SK-N-SH treated with all-trans-retinoic acid at 6 μM for 48 hours (cell line): ENCODE results near the gene CLTCL1.
"Not testable (repeated sequence)": the region's sequence is repeated elsewhere in the genome, so short reads cannot be mapped to it uniquely, and the experiment has no call there.

Experiments used
- ATAC-seq: fragments of 200-7000 bp; cut with Tn5 transposase; 3 replicates; pipeline ENCODE4 v1.9.1; 2020; ENCODE audit warnings: mild to moderate bottlenecking, moderate library complexity
- ARNTL ChIP-seq: fragments of 450-650 bp; formaldehyde crosslinking; IDR thresholded peaks from 2 replicates; pipeline ENCODE4 v1.5.0; 2020; ENCODE audit warnings: low read depth, mild to moderate bottlenecking, moderate library complexity, borderline replicate concordance
- BACH2 ChIP-seq: fragments of 250-450 bp; sonication (Bioruptor Pico); IDR thresholded peaks from 2 replicates; pipeline ENCODE4 v1.9.0; 2021; ENCODE audit warnings: mild to moderate bottlenecking, borderline replicate concordance
- CREB5 ChIP-seq: fragments of 250-450 bp; sonication (Bioruptor Pico); IDR thresholded peaks from 2 replicates; pipeline ENCODE4 v1.5.1; 2020; ENCODE audit warnings: low read depth, mild to moderate bottlenecking, moderate library complexity
- CSDC2 ChIP-seq: fragments of 250-450 bp; sonication (Bioruptor Pico); IDR thresholded peaks from 2 replicates; pipeline ENCODE4 v1.5.0; 2020; ENCODE audit warnings: mild to moderate bottlenecking, moderate library complexity
- ESRRG ChIP-seq: fragments of 250-450 bp; sonication (Bioruptor Pico); IDR thresholded peaks from 2 replicates; pipeline ENCODE4 v1.6.1; 2021; ENCODE audit warnings: mild to moderate bottlenecking
- GLIS3 ChIP-seq: fragments of 250-450 bp; sonication (Bioruptor Pico); IDR thresholded peaks from 2 replicates; pipeline ENCODE4 v1.5.0; 2020; ENCODE audit warnings: mild to moderate bottlenecking, moderate library complexity
- ISL1 ChIP-seq: fragments of 250-450 bp; sonication (Bioruptor Pico); IDR thresholded peaks from 2 replicates; pipeline ENCODE4 v2.1.2; 2022; ENCODE audit warnings: mild to moderate bottlenecking, moderate library complexity
- OSR1 ChIP-seq: fragments of 250-450 bp; sonication (Bioruptor Pico); IDR thresholded peaks from 2 replicates; pipeline ENCODE4 v1.8.0; 2022; ENCODE audit warnings: moderate library complexity, mild to moderate bottlenecking, inconsistent platforms
- PATZ1 ChIP-seq: fragments of 250-450 bp; sonication (Bioruptor Pico); IDR thresholded peaks from 2 replicates; pipeline ENCODE4 v1.8.0; 2020; ENCODE audit warnings: mild to moderate bottlenecking, moderate library complexity, borderline replicate concordance
- PPARA ChIP-seq: fragments of 250-450 bp; sonication (Bioruptor Pico); IDR thresholded peaks from 2 replicates; pipeline ENCODE4 v1.5.0; 2020; ENCODE audit warnings: mild to moderate bottlenecking, borderline replicate concordance
- RARB ChIP-seq: fragments of 250-450 bp; sonication (Bioruptor Pico); IDR thresholded peaks from 2 replicates; pipeline ENCODE4 v1.8.0; 2021; ENCODE audit warnings: mild to moderate bottlenecking, moderate library complexity
- SNAI2 ChIP-seq: fragments of 250-450 bp; sonication (Bioruptor Pico); IDR thresholded peaks from 2 replicates; pipeline ENCODE4 v1.5.0; 2020; ENCODE audit warnings: mild to moderate bottlenecking, moderate library complexity
- TCF4 ChIP-seq: fragments of 250-450 bp; sonication (Bioruptor Pico); IDR thresholded peaks from 2 replicates; pipeline ENCODE4 v1.8.0; 2021; ENCODE audit warnings: mild to moderate bottlenecking, moderate library complexity, borderline replicate concordance
- TOX ChIP-seq: fragments of 250-450 bp; sonication (Bioruptor Pico); IDR thresholded peaks from 2 replicates; pipeline ENCODE4 v1.8.0; 2021; ENCODE audit warnings: mild to moderate bottlenecking, moderate library complexity, borderline replicate concordance
- TSHZ2 ChIP-seq: fragments of 250-450 bp; sonication (Bioruptor Pico); IDR thresholded peaks from 2 replicates; pipeline ENCODE4 v1.5.0; 2020; ENCODE audit warnings: mild to moderate bottlenecking, moderate library complexity
- ZC3H10 ChIP-seq: fragments of 250-450 bp; sonication (Bioruptor Pico); IDR thresholded peaks from 2 replicates; pipeline ENCODE4 v1.5.1; 2021; ENCODE audit warnings: mild to moderate bottlenecking, moderate library complexity
- ZFP3 ChIP-seq: fragments of 250-450 bp; sonication (Bioruptor Pico); IDR thresholded peaks from 2 replicates; pipeline ENCODE4 v1.5.0; 2020; ENCODE audit warnings: mild to moderate bottlenecking, moderate library complexity
- ZFP30 ChIP-seq: fragments of 450-650 bp; formaldehyde crosslinking; IDR thresholded peaks from 2 replicates; pipeline ENCODE4 v1.5.0; 2022; ENCODE audit warnings: mild to moderate bottlenecking, moderate library complexity
- ZNF565 ChIP-seq: fragments of 450-650 bp; formaldehyde crosslinking; conservative IDR thresholded peaks from 2 replicates; pipeline ENCODE4 v1.5.0; 2020; ENCODE audit warnings: low read depth, mild to moderate bottlenecking, moderate library complexity
- TF ChIP-seq, protein P1 (sequence below): fragments of 250-450 bp; sonication (Bioruptor Pico); IDR thresholded peaks from 2 replicates; pipeline ENCODE4 v1.5.1; 2021; ENCODE audit warnings: mild to moderate bottlenecking, moderate library complexity
- TF ChIP-seq, protein P2 (sequence below): fragments of 250-450 bp; sonication (Bioruptor Pico); IDR thresholded peaks from 2 replicates; pipeline ENCODE4 v1.8.0; 2021; ENCODE audit warnings: low read depth, mild to moderate bottlenecking, moderate library complexity, borderline replicate concordance

The CLTCL1 gene

DNA sequence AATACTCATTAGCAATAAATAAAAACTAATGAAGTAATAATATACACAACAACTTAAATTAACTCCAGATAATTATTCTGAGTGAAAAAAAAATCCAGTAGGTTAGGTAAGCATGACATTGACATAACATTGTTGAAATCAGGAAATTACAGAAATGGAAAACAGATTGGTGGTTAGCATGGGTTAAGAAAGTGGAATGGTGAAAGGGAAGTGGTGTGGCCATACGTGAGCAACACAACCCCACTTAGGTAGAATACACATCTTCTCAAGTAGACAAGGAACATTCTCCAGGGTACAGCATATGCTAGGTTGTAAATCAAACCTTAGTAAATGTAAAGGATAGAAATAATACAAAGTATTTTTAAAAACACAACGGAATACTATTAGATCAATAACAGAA, 30.2 kb upstream of the CLTCL1 start:
- TF ChIP-seq PPARA (no peak), SNAI2 (no peak), ISL1 (CRISPR knock-in tag) (no peak), ZFP3 (no peak), TSHZ2 (CRISPR knock-in tag) (no peak), RARB (CRISPR knock-in tag) (no peak), ESRRG (CRISPR knock-in tag) (no peak), ARNTL (CRISPR knock-in tag) (no peak), ZNF565 (CRISPR knock-in tag) (no peak), ZC3H10 (CRISPR knock-in tag) (no peak), BACH2 (CRISPR knock-in tag) (no peak), PATZ1 (CRISPR knock-in tag) (no peak)
- ATAC-seq: no peak

DNA sequence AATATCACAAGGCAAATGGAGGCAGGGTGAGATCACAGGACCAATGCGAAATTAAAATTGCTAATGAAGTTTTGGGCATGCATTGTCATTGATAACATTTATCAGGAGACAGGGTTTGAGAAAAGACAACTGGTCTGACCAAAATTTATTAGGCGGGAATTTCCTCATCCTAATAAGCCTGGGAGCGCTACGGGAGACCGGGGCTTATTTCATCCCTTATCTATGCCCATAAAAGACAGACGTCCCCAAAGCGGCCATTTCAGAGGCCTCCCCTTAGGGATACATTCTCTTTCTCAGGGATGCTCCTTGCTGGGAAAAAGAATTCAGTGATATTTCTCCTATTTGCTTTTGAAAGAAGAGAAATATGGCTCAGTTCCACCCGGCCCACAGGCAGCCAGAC, 28.6 kb upstream of the CLTCL1 start:
- not testable (repeated sequence) for ATAC-seq

DNA sequence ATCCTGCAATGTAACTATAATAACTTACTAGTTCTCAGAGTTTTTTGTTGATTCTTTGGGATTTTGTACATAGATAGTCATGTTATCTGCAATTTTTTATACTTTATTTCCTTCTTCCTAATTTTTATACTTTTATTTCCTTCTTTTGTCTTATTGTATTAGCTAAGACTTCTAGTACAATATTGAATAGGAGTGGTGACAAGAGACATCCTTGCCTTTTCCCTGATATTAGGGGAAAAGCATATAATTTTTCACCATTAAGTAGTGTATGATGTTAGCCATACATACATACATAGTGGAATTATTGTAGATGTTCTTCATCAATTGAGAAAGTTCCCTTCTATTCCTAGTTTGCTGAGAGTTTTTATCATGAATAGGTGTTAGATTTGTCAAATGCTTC, 27.8 kb upstream of the CLTCL1 start:
- TF ChIP-seq RARB (CRISPR knock-in tag) (no peak), PPARA (no peak), SNAI2 (no peak), CSDC2 (CRISPR knock-in tag) (no peak), OSR1 (CRISPR knock-in tag) (no peak), ZC3H10 (CRISPR knock-in tag) (no peak), CREB5 (CRISPR knock-in tag) (no peak)
- TF ChIP-seq, protein P1, sequence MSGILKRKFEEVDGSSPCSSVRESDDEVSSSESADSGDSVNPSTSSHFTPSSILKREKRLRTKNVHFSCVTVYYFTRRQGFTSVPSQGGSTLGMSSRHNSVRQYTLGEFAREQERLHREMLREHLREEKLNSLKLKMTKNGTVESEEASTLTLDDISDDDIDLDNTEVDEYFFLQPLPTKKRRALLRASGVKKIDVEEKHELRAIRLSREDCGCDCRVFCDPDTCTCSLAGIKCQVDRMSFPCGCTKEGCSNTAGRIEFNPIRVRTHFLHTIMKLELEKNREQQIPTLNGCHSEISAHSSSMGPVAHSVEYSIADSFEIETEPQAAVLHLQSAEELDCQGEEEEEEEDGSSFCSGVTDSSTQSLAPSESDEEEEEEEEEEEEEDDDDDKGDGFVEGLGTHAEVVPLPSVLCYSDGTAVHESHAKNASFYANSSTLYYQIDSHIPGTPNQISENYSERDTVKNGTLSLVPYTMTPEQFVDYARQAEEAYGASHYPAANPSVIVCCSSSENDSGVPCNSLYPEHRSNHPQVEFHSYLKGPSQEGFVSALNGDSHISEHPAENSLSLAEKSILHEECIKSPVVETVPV: no peak
- TF ChIP-seq, protein P2, sequence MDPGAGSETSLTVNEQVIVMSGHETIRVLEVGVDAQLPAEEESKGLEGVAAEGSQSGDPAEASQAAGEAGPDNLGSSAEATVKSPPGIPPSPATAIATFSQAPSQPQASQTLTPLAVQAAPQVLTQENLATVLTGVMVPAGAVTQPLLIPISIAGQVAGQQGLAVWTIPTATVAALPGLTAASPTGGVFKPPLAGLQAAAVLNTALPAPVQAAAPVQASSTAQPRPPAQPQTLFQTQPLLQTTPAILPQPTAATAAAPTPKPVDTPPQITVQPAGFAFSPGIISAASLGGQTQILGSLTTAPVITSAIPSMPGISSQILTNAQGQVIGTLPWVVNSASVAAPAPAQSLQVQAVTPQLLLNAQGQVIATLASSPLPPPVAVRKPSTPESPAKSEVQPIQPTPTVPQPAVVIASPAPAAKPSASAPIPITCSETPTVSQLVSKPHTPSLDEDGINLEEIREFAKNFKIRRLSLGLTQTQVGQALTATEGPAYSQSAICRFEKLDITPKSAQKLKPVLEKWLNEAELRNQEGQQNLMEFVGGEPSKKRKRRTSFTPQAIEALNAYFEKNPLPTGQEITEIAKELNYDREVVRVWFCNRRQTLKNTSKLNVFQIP: no peak
- no peak for ATAC-seq

- ATAC-seq: no peak
- no peak for TF ChIP-seq ZNF565 (CRISPR knock-in tag)
- TF ChIP-seq ZC3H10 (CRISPR knock-in tag): no peak
- TF ChIP-seq TCF4: no peak
- TF ChIP-seq RARB (CRISPR knock-in tag): no peak
- TF ChIP-seq ISL1 (CRISPR knock-in tag): no peak
- TF ChIP-seq ESRRG (CRISPR knock-in tag): no peak
- no peak for TF ChIP-seq GLIS3 (CRISPR knock-in tag)
- no peak for TF ChIP-seq ZFP30 (CRISPR knock-in tag)
- TF ChIP-seq CREB5 (CRISPR knock-in tag): no peak
- TF ChIP-seq PATZ1 (CRISPR knock-in tag): no peak
- TF ChIP-seq SNAI2: no peak
- TF ChIP-seq PPARA: no peak
- no peak for TF ChIP-seq TOX (CRISPR knock-in tag)
- no peak for TF ChIP-seq TSHZ2 (CRISPR knock-in tag)
Observed at GRCh38 chr22:19317865-19318264, 26.3 kb upstream of the CLTCL1 start.
